ENCODE data around the gene TAF11L7. TPM values are rescaled to one million over a fixed set of nuclear protein-coding genes. Genes with fewer than 3 reads are reported as not detected.
"Not testable (repeated sequence)": the region's sequence is repeated elsewhere in the genome, so short reads cannot be mapped to it uniquely, and the experiment has no call there.

TAF11L7 gene
- total RNA-seq, 1 donor from 2014 or later = not detected

DNA sequence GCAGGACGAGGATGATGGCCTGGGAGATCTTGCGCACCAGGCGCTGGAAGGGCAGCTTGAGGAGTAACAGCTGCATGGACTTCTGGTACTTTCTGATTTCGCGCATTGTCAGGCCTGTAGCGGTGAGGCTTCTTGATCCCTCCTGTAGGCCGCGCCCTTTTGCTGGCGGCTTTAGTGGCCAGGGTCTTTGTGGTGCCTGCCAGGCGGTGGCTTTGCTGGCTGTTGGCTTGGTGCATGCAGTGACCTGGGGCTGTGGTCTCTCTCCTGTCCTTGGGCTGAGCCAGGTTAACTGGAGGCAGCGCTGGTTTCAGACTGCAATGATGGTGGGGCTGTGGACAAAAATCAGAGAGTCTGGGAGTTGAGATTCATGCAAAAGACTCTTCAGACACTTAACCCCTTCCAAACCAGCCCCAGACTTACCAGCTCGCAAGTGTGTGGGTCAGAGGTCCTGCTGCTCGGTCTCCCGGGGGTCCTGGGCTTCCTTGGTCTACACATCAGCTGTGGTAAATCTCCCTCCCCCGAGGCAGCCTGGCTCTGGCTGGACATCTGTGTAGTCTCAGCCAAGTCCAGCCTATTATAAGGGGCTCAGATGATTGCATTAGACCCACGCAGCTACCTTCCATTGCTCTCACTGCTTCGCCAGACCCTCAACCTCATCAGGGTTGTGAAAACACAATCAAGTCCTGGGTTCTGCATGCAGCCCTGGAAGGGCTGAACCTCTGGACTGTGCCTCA is 29.5 kb upstream of the TAF11L7 start:
- no peaks in the 10 kb centered on the region for H3K4me1 ChIP-seq
- intact Hi-C loops (cut with DNase I) = no loop called here
- H3K9me3 ChIP-seq = no peaks in the 10 kb centered on the region
- no peaks in the 10 kb centered on the region for H3K27me3 ChIP-seq (ENCODE audit: low read depth)
- H3K27ac ChIP-seq = no peak overlapping the region
- no peak overlapping the region for H3K4me3 ChIP-seq
- no peak for TF ChIP-seq CTCF (IDR thresholded peaks at IDR 0.05)
- peak in 1 of 2 donors; percentile 32 for ATAC-seq
- H3K36me3 ChIP-seq = no peaks in the 10 kb centered on the region
- DNase-seq = no peak

DNA sequence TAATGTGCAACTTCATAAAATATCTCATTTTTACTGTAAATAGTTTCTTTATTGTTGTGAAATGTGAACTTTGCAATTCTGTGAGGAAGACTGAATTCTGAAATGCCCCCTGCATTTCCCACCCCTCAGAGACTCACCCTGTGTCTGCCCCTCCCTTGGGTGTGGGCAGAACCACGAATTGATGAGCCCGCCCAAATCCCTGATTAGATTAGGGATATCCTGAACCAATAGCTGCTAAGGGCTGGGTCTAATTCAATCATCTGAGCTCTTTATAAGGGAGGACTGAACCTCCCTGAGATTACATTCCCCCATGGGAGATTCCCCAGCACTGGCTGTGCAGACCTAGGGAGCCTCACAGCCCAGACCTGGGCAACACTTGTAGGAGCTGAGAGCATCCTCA is 24.5 kb upstream of the TAF11L7 start, which contains the start of gene TAF11L12:
Gene TAF11L12 (plus strand): TSS at position 301 of the 400 bp plus-strand sequence.
- H3K9me3 ChIP-seq; H3K4me1 ChIP-seq; intact Hi-C loops (cut with DNase I); ATAC-seq; H3K36me3 ChIP-seq; H3K4me3 ChIP-seq; H3K27me3 ChIP-seq (ENCODE audit: low read depth); H3K27ac ChIP-seq; DNase-seq: not testable (repeated sequence)

DNA sequence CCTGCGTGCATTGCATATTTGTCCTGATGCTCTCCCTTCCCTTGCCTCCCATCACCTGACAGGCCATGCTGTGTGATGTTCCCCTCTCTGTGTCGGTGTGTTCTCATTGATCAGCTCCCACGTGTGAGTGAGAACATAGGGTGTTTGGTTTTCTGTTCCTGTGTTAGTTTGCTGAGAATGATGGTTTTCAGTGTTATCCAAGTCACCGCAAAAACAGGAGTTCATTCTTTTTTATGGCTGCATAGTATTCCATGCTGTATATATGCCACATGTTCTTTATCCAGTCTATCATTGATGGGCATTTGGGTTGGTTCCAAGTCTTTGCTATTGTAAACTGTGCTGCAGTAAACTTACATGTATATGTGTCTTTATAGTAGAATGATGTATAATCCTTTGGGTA is 21.9 kb upstream of the TAF11L7 start:
- H3K9me3 ChIP-seq; H3K4me3 ChIP-seq; H3K27me3 ChIP-seq (ENCODE audit: low read depth); DNase-seq; ATAC-seq; H3K36me3 ChIP-seq; H3K4me1 ChIP-seq; intact Hi-C loops (cut with DNase I); H3K27ac ChIP-seq: not testable (repeated sequence)

DNA sequence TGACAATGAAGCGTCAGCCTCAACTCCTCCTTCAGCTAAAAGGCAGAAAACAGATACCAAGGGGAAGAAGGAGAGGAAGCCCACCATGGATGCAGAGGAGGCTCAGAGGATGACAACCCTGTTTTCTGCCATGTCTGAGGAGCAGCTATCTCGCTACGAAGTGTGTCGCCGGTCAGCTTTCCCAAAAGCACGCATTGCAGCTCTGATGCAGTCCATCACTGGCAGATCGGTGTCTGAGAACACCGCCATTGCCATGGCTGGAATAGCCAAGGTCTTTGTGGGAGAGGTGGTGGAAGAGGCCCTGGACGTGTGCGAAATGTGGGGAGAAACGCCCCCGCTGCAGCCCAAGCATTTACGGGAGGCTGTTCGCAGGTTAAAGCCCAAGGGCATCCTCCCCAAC is 19.4 kb upstream of the TAF11L7 start:
- intact Hi-C loops (cut with DNase I) = no loop called here
- H3K27me3 ChIP-seq (ENCODE audit: low read depth) = no peaks in the 10 kb centered on the region
- H3K4me3 ChIP-seq = no peak overlapping the region
- H3K27ac ChIP-seq = no peak overlapping the region
- H3K36me3 ChIP-seq = no peaks in the 10 kb centered on the region
- no peak for TF ChIP-seq CTCF (IDR thresholded peaks at IDR 0.05)
- DNase-seq = no peak
- no peak for ATAC-seq
- no peaks in the 10 kb centered on the region for H3K9me3 ChIP-seq
- no peaks in the 10 kb centered on the region for H3K4me1 ChIP-seq

DNA sequence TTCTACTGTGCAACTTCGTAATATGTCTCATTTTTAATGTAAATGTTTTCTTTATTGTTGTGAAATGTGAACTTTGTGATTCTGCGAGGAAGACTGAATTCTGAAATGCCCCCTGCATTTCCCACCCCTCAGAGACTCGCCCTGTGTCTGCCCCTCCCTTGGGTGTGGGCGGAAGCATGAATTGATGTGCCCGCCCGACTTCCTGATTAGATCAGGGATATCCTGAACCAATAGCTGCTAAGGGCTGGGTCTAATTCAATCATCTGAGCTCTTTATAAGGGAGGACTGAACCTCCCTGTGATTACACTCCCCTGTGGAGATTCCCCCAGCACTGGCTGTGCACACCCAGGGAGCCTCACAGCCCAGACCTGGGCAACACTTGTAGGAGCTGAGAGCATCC is 18.3 kb upstream of the TAF11L7 start, which contains the start of gene TAF11L11:
Gene TAF11L11 (plus strand): TSS at position 304 of the 400 bp plus-strand sequence.
- ATAC-seq; intact Hi-C loops (cut with DNase I); H3K36me3 ChIP-seq; H3K9me3 ChIP-seq; H3K4me1 ChIP-seq; H3K27me3 ChIP-seq (ENCODE audit: low read depth); DNase-seq; H3K27ac ChIP-seq; H3K4me3 ChIP-seq: not testable (repeated sequence)

- H3K4me1 ChIP-seq; H3K27me3 ChIP-seq (ENCODE audit: low read depth); intact Hi-C loops (cut with DNase I); H3K4me3 ChIP-seq; H3K36me3 ChIP-seq; DNase-seq; H3K27ac ChIP-seq; ATAC-seq; H3K9me3 ChIP-seq: not testable (repeated sequence)
These were observed 12.2 kb upstream of the TAF11L7 start, which contains the start of gene TAF11L10 for GRCh38 chr5:17597728-17598127. Gene TAF11L10 (minus strand): TSS chr5:17597828.

DNA sequence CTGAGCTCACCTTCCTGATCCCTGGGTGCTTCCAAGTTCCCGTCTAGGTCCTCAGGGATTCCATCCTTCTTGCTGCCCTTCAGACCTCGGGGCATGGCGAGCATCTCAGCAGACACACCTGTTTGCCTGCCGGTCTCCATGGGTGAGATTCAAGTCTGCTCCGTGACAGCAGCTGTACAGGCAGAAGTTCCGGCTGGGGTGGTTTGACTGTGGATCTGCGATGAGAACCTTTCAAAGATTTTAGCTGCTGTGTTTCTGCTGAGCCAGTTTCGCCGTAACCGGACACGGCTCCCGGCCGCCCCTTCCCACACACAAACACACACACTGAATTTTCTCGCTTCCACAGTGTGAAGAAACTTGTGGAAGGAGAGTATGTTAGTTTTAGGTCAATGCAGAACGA is 8.7 kb upstream of the TAF11L7 start, which contains the start of gene TAF11L9:
Gene TAF11L9 (minus strand): TSS at position 140 of the 400 bp plus-strand sequence.
- H3K27ac ChIP-seq; ATAC-seq; H3K36me3 ChIP-seq; H3K4me3 ChIP-seq; H3K9me3 ChIP-seq; DNase-seq; intact Hi-C loops (cut with DNase I); H3K4me1 ChIP-seq; H3K27me3 ChIP-seq (ENCODE audit: low read depth): not testable (repeated sequence)

DNA sequence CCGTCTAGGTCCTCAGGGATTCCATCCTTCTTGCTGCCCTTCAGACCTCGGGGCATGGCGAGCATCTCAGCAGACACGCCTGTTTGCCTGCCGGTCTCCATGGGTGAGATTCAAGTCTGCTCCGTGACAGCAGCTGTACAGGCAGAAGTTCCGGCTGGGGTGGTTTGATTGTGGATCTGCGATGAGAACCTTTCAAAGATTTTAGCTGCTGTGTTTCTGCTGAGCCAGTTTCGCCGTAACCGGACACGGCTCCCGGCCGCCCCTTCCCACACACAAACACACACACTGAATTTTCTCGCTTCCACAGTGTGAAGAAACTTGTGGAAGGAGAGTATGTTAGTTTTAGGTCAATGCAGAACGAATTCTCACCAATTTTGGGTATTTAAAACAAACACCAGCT is 5.3 kb upstream of the TAF11L7 start, which contains the start of gene TAF11L8:
Gene TAF11L8 (minus strand): TSS at position 101 of the 400 bp plus-strand sequence.
- ATAC-seq; H3K4me3 ChIP-seq; DNase-seq; H3K9me3 ChIP-seq; H3K27ac ChIP-seq; H3K36me3 ChIP-seq; H3K27me3 ChIP-seq (ENCODE audit: low read depth); intact Hi-C loops (cut with DNase I); H3K4me1 ChIP-seq: not testable (repeated sequence)

Other genes with a start within 250 kb of the TAF11L7 start
- gene TAF11L2, start 87.5 kb downstream of the TAF11L7 start, total RNA-seq = not detected
- not detected for gene TAF11L3, start 67.4 kb downstream of the TAF11L7 start, total RNA-seq
- not detected for gene TAF11L4, start 64.0 kb downstream of the TAF11L7 start, total RNA-seq
- gene TAF11L5, start 60.5 kb downstream of the TAF11L7 start, total RNA-seq = not detected
- gene TAF11L6, start 57.1 kb downstream of the TAF11L7 start, total RNA-seq = not detected
- not detected for gene TAF11L8, start 5.2 kb upstream of the TAF11L7 start, total RNA-seq
- gene TAF11L9, start 8.6 kb upstream of the TAF11L7 start, total RNA-seq = not detected
- gene TAF11L10, start 12.1 kb upstream of the TAF11L7 start, total RNA-seq = not detected
- not detected for gene TAF11L11, start 18.4 kb upstream of the TAF11L7 start, total RNA-seq
- not detected for gene TAF11L12, start 24.6 kb upstream of the TAF11L7 start, total RNA-seq
- gene TAF11L13, start 46.3 kb upstream of the TAF11L7 start, total RNA-seq = not detected
- gene TAF11L14, start 48.7 kb upstream of the TAF11L7 start, total RNA-seq = not detected

Measured in lower lobe of right lung (tissue), 2 donors.